ENCODE measurements around the gene HMCN2.

GRCh38 chr9:130284690-130285089, 19.1 kb downstream of the HMCN2 start:
- no peak for TF ChIP-seq CTCF (conservative IDR thresholded peaks at IDR 0.05; ENCODE audit: low read depth, low read length)
- no peak for TF ChIP-seq POLR2A (IDR thresholded peaks at IDR 0.05; ENCODE audit: low read depth, low read length)
- no peak for TF ChIP-seq MXI1 (IDR thresholded peaks at IDR 0.05; ENCODE audit: borderline replicate concordance, low read depth, low read length)
- no peak for TF ChIP-seq CEBPB (IDR thresholded peaks at IDR 0.05; ENCODE audit: low read depth, low read length)
- TF ChIP-seq RAD21 (IDR thresholded peaks at IDR 0.05; ENCODE audit: low read length): no peak
- no peak for TF ChIP-seq ELK1 (IDR thresholded peaks at IDR 0.05; ENCODE audit: borderline replicate concordance, low read depth, low read length)
- no peak for TF ChIP-seq MAZ (IDR thresholded peaks at IDR 0.05; ENCODE audit: borderline replicate concordance, low read depth, low read length)
- no peak for TF ChIP-seq RFX5 (IDR thresholded peaks at IDR 0.05; ENCODE audit: low read depth, low read length)
- TF ChIP-seq MAFK (IDR thresholded peaks at IDR 0.05; ENCODE audit: low read depth, low read length): no peak
